GM18499 (cell line): ENCODE data around the gene GATA3.

Experiments used
- ATAC-seq: cut with Tn5 transposase; IDR thresholded peaks from one replicate; pipeline ENCODE4 v1.9.1; 2021; ENCODE audit warnings: moderate number of reproducible peaks; ENCODE audit not compliant: insufficient read depth, unreplicated experiment

GATA3 gene

GRCh38 chr10:8063128-8063908, 8.8 kb downstream of the GATA3 start:
- no peak for ATAC-seq

DNA sequence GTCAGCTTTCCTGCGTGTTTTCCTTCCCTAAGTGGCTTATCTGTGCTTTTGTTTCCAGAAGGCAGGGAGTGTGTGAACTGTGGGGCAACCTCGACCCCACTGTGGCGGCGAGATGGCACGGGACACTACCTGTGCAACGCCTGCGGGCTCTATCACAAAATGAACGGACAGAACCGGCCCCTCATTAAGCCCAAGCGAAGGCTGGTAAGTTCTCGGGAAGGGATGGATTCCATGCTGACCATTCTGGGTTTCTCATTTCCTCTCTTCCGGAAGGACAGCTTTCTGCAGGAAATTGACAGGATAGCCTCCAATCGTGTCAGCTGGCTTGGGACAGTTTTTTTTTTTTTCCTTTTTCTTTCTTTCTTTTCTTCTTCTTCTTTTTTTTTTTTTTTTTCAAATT, 9.4 kb downstream of the GATA3 start:
- ATAC-seq = no peak

- ATAC-seq = no peak
Measured at GRCh38 chr10:8064436-8064835, 9.9 kb downstream of the GATA3 start.

DNA sequence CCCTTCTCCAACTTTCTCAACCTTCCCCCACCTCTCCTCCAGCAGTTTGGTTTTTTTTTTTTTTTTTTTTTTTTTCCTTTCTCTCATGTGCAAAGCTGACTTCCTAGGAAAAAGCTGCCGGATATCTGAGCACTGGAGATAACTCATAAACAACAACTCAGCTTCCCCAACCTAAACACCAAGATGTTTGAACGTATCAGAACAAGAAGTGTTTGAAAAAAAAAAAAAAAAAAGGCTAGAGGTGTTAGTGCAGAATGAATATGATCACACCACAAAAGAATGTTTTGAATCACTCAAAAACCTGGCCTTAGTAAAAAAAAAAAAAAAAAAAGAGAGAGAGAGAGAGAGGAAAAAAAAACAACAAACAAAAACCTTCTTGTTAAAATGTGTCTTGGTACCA, 11.2 kb downstream of the GATA3 start:
- no peak for ATAC-seq

DNA sequence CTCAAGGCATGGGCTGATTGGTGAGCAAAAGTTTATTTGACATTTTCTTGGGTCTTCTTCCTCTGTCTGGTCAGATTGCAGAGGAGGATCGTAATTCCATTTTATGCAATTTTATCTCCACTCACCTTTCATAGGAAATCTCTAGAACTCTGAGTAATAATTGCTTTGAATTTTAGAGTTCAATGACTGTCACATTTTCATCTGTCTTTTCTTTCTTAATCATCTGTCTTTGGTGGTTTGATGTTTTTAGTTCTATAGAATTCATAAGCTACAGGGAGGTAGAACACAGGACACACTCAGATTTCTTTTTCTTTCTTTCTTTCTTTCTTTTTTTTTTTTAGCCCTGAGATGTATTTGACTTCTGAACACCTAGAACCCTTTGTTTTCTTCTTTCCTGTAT, 11.6 kb downstream of the GATA3 start:
- no peak for ATAC-seq

GRCh38 chr10:8066797-8067196, 12.3 kb downstream of the GATA3 start:
- ATAC-seq = no peak

GRCh38 chr10:8069108-8069507, 14.6 kb downstream of the GATA3 start:
- no peak for ATAC-seq

GRCh38 chr10:8069627-8070026, 15.1 kb downstream of the GATA3 start:
- ATAC-seq = no peak

DNA sequence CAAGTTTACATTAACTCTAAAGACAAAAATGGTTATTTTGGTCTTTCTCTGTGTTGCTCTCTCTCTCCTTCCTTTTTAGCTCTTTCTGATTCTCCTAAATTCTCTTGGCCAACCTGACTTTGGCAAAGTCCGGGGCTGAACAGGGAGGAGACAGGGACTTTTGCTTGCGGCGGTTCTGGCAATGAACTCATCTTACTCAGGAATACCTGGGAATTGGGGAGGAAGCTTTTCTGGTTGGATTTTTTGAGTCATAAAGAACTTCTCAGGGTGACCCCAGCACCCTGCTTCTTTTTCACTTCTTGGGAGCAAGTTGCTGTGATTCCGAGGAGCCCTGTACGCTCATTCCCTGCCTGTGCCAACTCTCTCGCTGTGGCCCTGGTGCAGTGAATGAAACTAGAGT, 16.0 kb downstream of the GATA3 start:
- ATAC-seq = no peak

DNA sequence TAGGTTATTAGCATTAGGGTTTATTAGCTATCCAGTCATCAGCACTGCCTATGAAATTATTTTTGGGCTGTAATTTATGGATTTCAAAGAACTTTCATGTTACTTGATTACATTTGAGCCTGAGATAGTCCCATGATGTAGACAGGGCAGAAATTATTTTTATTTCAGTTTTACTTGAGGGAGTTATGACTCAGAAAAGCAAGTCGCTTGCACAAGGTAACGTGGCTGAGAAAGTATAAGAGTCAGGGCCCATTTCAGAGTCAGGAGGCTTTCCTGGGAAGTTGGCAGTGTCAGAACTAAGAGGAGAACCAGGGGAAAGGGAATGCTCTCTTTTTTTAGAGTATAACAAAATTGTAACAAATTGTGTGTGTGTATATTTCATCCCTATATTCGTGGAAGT, 16.5 kb downstream of the GATA3 start:
- ATAC-seq = no peak

DNA sequence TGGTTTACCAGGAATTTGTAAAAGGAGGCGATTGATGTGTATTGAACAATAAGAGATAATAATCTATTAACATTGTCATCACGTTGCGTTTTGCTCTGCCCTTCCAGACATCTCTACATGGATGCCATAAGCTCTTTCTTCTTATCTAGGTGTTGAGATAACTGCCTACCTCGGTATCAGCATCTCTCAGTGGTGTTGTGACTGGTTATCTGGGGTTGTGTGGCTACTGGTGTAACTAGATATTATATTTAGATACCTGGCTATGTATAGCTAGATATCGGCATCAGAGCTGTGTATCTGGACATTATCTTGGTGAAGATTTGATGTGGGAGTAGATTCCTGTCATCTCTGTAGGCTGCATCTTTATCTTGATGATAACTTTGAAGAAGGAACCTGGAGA, 17.2 kb downstream of the GATA3 start:
- no peak for ATAC-seq

GRCh38 chr10:8072211-8072610, 17.7 kb downstream of the GATA3 start:
- no peak for ATAC-seq

GRCh38 chr10:8073691-8074416, 19.4 kb downstream of the GATA3 start:
- ATAC-seq = no peak

DNA sequence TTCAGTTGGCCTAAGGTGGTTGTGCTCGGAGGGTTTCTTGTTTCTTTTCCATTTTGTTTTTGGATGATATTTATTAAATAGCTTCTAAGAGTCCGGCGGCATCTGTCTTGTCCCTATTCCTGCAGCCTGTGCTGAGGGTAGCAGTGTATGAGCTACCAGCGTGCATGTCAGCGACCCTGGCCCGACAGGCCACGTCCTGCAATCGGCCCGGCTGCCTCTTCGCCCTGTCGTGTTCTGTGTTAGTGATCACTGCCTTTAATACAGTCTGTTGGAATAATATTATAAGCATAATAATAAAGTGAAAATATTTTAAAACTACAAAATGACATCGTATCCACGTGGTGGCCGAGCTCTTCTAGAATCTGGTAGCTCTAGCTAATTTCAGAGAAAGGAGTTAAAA, 20.4 kb downstream of the GATA3 start:
- no peak for ATAC-seq

DNA sequence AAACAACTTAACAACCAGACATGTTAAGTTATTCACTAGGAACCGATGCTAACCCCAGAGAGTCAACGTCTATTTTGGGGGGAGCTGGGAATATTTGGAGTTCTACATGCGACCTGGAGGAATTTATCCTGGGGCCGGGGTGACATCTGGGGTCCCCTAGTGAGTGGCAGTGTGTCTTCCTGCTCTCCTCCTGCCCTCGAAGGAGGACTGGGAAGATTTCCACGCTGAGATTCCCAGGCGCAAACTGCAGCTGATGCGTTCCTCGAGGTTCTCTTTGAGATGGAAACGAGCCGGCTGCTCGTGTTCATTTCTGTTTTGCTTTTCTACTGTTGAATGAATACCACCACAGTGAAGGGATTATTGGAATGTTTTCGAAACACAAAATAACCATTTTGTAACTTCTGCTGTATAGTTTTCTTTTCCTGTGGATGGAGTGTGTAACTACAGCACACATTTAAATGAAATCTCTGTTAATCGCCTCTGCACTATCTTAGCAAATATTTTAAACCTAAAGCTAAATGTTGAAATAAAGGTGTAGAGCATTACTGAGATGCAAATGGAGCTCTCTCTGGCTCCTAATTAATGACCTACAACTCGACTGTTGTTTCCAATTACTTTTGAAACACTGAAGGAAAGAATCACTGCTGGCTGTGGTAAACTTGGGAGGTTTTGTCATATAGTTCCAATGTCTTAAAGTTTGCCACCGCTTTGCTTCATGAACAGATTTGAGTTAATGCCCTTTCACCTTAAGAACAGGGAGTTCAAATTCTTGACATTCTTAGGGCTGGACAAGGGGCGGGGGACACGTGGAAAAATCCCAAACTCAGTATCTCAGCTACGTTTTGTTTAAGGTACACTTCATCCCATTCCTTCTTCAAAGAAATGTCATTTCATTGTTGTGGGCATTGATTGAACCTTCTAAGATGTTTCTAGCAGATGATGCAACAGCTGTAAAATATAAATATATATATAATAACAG, 21.1 kb downstream of the GATA3 start:
- no peak for ATAC-seq

DNA sequence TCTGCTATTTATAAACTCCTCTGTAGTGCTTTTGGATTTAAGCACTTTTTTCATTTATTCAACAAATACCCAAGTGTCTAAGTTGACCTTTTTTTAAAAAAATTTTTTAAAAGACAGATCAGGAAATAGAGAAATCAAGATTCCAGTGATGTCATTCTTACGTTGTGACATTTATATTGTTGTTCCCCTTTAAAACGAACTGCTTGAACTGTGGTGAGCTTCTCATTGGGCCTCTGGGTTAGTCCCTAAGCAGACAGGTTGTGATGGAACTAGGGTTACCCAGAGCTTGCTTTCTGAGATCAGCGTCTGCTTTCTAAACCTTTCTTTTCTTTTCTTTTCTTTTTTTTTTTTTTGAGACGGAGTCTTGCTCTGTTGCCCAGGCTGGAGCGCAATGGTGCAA, 22.4 kb downstream of the GATA3 start:
- no peak for ATAC-seq

DNA sequence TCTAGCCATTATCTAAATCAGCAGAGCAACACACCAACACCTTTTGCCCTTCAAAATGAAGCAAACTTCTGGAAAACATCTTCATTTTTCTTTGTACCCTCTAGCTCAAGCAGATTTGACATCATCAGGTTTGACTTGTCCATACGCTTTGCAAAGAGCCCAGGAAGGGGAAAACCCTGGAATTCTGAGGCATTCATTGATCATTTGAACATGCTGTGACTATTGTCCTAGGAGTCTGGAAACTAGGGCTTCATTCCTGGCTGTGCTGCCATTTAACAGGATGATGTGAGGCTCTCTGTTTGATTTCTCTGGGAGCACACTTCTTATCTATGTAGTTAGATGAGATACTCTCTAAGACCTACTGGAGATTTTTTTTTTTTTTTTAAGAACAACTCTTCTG, 23.5 kb downstream of the GATA3 start:
- no peak for ATAC-seq

GRCh38 chr10:8079126-8079525, 24.6 kb downstream of the GATA3 start:
- no peak for ATAC-seq

DNA sequence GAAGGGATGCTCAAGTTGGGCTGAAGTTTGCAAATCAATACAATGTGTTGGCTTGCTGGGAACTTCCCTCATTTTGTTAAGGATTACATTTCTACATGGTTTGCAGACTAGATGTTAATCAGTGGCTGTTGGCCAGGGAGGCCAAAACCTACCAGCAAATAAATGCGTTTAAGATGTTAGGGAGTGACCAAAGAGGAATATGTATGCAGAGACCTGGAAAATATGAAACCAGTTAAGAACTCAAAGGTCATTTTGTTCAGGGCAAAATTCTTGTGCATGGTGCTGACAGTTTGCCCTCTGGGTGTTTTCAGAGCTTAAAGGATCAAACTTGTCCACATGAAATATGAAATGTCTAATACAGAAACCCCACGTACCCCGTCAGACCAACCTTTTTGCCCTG, 30.3 kb downstream of the GATA3 start:
- ATAC-seq = no peak

DNA sequence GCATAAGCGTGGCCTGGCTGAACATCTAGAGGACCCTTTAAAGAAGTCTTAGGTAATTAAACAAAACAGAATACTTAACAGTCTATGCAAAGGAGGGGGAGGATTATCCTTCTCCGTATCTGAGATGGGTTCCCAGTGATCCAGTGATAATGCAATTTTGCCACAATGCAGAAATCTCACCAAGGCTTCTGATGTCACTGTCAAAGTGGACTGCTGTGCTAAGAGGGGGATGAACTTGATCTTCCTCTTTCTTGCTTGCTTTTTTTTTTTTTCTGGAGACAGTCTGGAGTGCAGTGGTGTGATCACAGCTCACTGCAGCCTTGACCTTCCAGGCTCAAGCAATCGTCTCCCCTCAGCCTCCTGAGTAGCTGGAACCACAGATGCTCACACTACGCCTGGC, 30.8 kb downstream of the GATA3 start:
- ATAC-seq = no peak

DNA sequence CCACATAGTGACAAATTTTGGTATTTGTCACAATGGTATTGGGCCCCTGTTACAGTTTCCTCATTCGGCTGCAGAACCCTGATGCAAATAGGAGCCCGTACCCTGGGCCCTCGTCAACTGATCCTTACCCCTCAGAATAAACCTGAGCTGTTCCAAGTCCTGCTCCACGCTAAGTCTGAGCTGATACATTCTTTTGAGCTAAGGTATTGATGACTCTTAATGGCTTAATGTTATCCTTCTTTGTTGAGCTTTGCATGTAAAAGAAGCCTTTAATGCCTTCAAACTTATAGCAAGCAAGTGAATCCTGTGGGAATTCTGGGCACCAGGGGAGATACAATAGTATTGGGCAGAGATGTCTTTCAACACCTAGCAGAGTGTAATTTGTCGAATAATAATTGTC, 31.8 kb downstream of the GATA3 start:
- no peak for ATAC-seq
